ENCODE measurements around the gene TIAM2.

The TIAM2 gene

DNA sequence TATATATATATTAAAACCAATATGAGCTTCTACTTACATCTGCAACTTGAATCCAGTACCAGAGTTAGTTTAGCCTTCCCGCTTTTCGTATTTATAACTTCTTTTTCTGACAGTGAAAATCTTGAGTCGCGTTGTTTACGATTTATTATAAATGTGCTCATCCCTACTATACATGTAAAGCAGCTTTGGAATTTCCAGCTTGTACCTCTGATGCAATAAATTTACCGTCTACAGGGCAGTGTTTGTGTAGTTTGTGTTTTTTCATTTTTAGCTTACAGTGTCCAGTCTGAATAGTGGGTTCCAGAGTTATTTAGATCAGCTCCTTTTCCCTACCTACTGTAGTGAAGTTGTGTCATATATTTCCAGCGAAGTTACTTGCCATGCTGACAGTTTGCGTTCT, 66.3 kb downstream of the TIAM2 start:
- TF ChIP-seq, protein P1, sequence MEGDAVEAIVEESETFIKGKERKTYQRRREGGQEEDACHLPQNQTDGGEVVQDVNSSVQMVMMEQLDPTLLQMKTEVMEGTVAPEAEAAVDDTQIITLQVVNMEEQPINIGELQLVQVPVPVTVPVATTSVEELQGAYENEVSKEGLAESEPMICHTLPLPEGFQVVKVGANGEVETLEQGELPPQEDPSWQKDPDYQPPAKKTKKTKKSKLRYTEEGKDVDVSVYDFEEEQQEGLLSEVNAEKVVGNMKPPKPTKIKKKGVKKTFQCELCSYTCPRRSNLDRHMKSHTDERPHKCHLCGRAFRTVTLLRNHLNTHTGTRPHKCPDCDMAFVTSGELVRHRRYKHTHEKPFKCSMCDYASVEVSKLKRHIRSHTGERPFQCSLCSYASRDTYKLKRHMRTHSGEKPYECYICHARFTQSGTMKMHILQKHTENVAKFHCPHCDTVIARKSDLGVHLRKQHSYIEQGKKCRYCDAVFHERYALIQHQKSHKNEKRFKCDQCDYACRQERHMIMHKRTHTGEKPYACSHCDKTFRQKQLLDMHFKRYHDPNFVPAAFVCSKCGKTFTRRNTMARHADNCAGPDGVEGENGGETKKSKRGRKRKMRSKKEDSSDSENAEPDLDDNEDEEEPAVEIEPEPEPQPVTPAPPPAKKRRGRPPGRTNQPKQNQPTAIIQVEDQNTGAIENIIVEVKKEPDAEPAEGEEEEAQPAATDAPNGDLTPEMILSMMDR (IDR thresholded peaks at IDR 0.05; ENCODE audit: control extremely low read depth, extremely low read depth, low read depth, missing control alignments): no peak
- no peak for DNase-seq (ENCODE audit: extremely low spot score)
- CTCF ChIA-PET: interaction anchor here (1.2 kb wide), 1 partner anchor 9 kb away, joined by 3 read pairs; no protein-coding TSS in a partner anchor
- POLR2A ChIA-PET: no interaction called here

DNA sequence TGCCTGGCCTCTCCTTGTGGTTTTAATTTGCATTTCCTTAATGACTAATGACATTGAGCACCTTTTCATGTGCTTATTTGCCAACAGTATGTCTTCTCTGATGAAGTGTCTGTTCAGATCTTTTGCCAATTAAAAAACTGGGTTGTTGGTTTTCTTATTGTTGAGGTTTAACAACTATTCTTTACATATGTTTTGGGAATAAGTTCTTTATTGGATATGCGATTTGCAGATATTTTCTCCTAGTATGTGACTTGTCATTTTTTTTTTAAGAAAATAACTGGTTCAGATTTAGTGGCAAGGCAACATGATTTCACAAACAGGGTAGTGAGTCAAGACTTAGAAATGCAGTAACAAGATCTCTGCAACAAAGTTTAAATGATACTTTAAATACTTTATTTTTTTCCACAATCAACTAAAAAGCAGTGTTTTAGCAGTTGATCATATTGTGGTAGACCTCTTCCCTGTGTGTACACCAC, 67.8 kb downstream of the TIAM2 start:
- POLR2A ChIA-PET: no interaction called here
- CTCF ChIA-PET: no interaction called here
- no peak for DNase-seq (ENCODE audit: extremely low spot score)
- TF ChIP-seq, protein P1 (IDR thresholded peaks at IDR 0.05; ENCODE audit: control extremely low read depth, extremely low read depth, low read depth, missing control alignments): no peak

DNA sequence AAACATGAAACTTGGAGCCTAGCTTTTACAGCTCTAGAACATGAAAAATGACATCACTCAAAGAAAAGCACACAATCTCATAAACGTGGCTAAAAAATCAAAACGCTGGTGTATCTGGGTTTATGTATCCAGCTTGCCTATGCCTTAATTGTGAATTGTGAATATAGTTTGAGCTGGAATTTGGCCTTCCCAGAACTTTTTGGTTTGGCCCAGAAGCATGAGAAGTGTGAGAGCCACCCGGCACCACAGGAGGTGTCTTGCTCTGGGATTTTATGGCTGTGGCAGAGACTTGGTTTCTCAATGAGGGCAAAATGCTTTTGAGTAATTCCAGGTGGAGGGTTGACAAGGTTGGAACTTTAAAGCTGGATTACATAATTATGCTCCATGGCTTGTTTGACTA, 69.2 kb downstream of the TIAM2 start:
- ChIA-PET CTCF (interaction anchor here (0.7 kb wide), 1 partner anchor 14 kb away, joined by 3 read pairs; no protein-coding TSS in a partner anchor), POLR2A (no interaction called here)
- TF ChIP-seq, protein P1 (IDR thresholded peaks at IDR 0.05; ENCODE audit: control extremely low read depth, extremely low read depth, low read depth, missing control alignments): no peak
- no peak for DNase-seq (ENCODE audit: extremely low spot score)

DNA sequence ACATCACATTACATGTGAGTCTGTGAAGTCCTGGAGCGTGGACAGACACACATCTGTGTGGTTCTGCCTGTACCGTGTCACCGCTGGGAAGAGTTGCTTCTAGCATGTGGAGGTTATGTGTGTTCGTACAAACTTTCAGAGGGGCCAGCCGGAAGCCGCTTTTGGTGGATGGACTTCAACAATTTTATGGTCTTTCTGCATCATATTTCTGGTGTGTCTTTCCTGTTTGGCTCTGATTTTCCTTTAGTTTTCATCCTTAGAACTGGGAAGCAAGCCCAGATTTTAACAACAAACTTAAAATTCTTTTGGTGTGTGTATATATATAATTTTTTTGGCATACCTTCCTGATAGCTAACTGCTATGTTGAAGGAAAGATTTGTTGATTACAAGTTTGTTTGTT, 71.2 kb downstream of the TIAM2 start:
- ChIA-PET CTCF (no interaction called here), POLR2A (no interaction called here)
- no peak for DNase-seq (ENCODE audit: extremely low spot score)
- TF ChIP-seq, protein P1 (IDR thresholded peaks at IDR 0.05; ENCODE audit: control extremely low read depth, extremely low read depth, low read depth, missing control alignments): no peak

DNA sequence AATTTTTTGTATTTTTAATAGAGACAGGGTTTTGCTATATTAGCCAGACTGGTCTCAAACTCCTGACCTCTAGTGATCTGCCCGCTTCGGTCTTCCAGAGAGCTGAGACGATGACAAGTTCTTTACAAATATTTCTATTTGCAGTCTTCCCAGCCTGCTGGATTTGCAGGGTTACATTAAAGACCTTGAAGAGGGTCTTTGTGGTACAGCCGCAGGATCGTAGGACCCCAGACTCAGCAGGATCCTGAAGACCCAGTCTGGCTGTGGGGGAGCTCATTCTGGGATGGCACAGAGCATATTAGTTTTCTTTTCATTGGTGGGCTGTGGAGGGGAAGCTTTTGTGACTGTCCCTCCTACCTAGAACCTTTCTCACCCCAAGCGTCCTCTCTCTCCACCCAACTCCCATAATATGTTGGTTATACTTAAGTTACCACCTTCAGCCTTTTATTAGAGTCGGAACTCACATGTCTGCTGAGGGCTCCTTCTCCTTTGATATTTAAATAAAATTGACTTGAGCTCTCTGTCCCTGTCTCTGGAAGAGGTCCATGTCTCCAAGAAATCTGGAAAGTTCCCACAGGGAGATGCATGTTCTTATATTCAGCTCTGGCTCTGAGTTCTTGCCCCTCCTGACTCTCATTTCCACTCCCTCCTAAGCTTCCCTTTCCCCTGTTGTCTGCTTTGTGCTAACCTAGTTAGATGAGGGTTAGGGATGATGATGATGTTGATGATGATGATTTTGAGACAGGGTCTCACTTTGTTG, 72.0 kb downstream of the TIAM2 start:
- TF ChIP-seq, protein P1 (IDR thresholded peaks at IDR 0.05; ENCODE audit: control extremely low read depth, extremely low read depth, low read depth, missing control alignments): no peak
- POLR2A ChIA-PET: no interaction called here
- CTCF ChIA-PET: no interaction called here
- DNase-seq (ENCODE audit: extremely low spot score): no peak

DNA sequence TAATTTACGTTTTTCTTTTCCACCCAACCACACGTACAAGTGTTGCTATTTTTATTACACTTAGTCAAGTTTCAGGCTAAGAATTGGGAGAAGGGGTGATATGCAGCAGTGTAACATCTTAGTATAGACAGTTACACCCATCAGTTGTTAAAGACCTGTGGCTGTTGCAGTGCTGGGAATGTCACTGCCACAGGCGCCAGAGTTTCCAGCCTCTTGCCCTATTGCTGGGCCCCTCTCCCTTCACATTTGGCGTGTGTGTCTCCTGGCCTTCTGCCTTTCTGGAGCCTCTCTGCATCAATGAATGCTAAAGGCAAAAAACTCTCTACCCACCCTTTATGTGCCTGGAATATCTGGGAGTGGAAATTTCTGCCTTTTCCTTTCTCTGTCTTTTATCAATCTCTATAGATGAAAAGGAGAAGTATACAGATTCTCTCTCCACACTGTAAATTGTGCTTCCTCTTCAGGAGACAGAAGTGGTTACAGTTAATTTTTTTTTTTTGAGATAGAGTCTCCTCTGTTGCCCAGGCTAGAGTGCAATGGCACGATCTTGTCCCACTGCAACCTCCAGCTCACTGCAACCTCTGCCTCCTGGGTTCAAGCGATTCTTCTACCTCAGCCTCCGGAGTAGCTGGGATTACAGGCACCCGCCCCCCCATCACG, 73.0 kb downstream of the TIAM2 start:
- POLR2A ChIA-PET: no interaction called here

More for the DNA sequence above, 73.0 kb downstream of the TIAM2 start:
- TF ChIP-seq, protein P1 (IDR thresholded peaks at IDR 0.05; ENCODE audit: control extremely low read depth, extremely low read depth, low read depth, missing control alignments): no peak
- CTCF ChIA-PET: no interaction called here
- no peak for DNase-seq (ENCODE audit: extremely low spot score)
